Measurements from ENCODE around the gene NPHP1.
"Not testable (repeated sequence)": the region's sequence is repeated elsewhere in the genome, so short reads cannot be mapped to it uniquely, and the experiment has no call there.

GRCh38 chr2:110218889-110219288 lies 14.1 kb upstream of the NPHP1 start:
- not testable (repeated sequence) for TF ChIP-seq POLR2A (IDR thresholded peaks at IDR 0.05; ENCODE audit: low read length); GATA1 (IDR thresholded peaks at IDR 0.05; ENCODE audit: low read depth, low read length)

All from erythroblast (primary cell).